SK-N-SH (cell line): ENCODE measurements around the gene LPCAT1.

Experiments used
- EZH2phosphoT487 ChIP-seq: fragments of 200-600 bp; sonication (generic); IDR thresholded peaks from 2 replicates; pipeline ENCODE4 v1.6.1; 2017; ENCODE audit warnings: low read depth, mixed run types, mild to moderate bottlenecking, antibody characterized with exemption, moderate library complexity, borderline replicate concordance
- JUND ChIP-seq: IDR thresholded peaks from 2 replicates; pipeline ENCODE4 v1.4.0; 2012
- SIN3A ChIP-seq: IDR thresholded peaks from 2 replicates; pipeline ENCODE4 v1.6.1; 2012; ENCODE audit warnings: low read depth, mild to moderate bottlenecking, low read length, moderate library complexity, borderline replicate concordance
- TF ChIP-seq, protein P1 (sequence below): fragments of 200-600 bp; sonication (generic); IDR thresholded peaks from 2 replicates; pipeline ENCODE4 v1.6.1; 2017; ENCODE audit warnings: antibody characterized with exemption, mild to moderate bottlenecking, moderate library complexity

DNA sequence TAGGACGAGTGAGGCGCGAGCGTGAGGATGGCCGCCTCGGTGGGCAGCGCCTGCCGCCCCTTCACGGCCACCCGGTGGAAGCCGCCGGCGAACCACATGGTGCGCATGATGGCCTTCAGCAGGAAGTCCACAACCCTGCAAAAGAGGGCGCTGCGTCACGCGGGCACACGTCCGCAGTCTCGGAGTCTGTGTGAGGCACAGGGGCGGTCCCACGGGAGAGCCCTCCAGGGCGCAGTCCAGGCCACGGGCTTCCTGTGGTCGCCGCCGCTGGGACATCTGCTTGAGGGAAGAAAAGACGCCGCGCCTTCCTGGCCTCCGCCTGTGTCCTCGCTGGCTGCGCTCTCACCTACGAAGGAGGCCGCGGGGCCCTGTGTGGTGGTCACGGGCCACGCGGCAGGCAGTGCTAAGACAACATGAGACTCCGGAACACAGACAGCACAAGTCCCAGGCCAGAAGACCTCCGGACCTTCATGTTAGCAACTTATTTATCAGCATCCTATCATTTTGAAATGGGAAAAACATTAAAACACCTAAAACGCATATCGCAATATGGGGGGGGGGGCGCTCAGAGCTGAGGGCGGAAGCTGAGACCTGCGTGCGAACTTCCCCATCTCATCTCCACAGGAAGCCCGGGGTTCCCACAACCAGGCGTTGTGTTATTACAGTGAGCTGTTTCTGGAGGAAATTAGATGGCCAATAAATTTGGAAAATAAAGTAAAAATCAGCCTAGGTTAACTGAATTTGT is 28.8 kb downstream of the LPCAT1 start:
- TF ChIP-seq, protein P1, sequence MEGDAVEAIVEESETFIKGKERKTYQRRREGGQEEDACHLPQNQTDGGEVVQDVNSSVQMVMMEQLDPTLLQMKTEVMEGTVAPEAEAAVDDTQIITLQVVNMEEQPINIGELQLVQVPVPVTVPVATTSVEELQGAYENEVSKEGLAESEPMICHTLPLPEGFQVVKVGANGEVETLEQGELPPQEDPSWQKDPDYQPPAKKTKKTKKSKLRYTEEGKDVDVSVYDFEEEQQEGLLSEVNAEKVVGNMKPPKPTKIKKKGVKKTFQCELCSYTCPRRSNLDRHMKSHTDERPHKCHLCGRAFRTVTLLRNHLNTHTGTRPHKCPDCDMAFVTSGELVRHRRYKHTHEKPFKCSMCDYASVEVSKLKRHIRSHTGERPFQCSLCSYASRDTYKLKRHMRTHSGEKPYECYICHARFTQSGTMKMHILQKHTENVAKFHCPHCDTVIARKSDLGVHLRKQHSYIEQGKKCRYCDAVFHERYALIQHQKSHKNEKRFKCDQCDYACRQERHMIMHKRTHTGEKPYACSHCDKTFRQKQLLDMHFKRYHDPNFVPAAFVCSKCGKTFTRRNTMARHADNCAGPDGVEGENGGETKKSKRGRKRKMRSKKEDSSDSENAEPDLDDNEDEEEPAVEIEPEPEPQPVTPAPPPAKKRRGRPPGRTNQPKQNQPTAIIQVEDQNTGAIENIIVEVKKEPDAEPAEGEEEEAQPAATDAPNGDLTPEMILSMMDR, result no peak
- TF ChIP-seq JUND (no peak), EZH2phosphoT487 (no peak), SIN3A (no peak)
